NB4 (cell line): Measurements from ENCODE around the gene ATXN3L.

ENCODE experiments used
- CTCF ChIP-seq: IDR thresholded peaks from one replicate; pipeline ENCODE4 v1.5.1; 2012; ENCODE audit warnings: low read depth, low read length
- MAX ChIP-seq: IDR thresholded peaks from 2 replicates; pipeline ENCODE4 v1.6.1; 2011; ENCODE audit warnings: low read depth, low read length
- POLR2A ChIP-seq: IDR thresholded peaks from 2 replicates; pipeline ENCODE4 v1.6.1; 2011; ENCODE audit warnings: mild to moderate bottlenecking; ENCODE audit not compliant: insufficient read length; ENCODE audit errors: extremely low read depth

GRCh38 chrX:13360146-13360545 is 40.3 kb upstream of the ATXN3L start:
- TF ChIP-seq CTCF (no peak), POLR2A (no peak), MAX (no peak)
